Mesendoderm (in vitro differentiated cells): ENCODE data around the gene TLCD3B.
A peak's percentile ranks its signal among the peaks of the same experiment; 100 is the strongest.

Experiments used
- DNase-seq: peaks from one replicate; pipeline ENCODE4 v3.0.0; 2013
- H2AK5ac ChIP-seq: 2 replicates; pipeline ENCODE4 v1.6.1; 2013; ENCODE audit warnings: low read length, inconsistent platforms
- H2BK120ac ChIP-seq: 2 replicates; pipeline ENCODE4 v1.6.1; 2013; ENCODE audit warnings: low read depth, mild to moderate bottlenecking, low read length, moderate library complexity, mixed read lengths
- H2BK15ac ChIP-seq: replicated peaks from 2 replicates; pipeline ENCODE4 v1.6.1; 2013; ENCODE audit warnings: low read depth, mild to moderate bottlenecking, moderate library complexity
- H2BK5ac ChIP-seq: 2 replicates; pipeline ENCODE4 v1.6.1; 2013; ENCODE audit warnings: low read length, inconsistent platforms
- H3K18ac ChIP-seq: 2 replicates; pipeline ENCODE4 v1.6.1; 2013; ENCODE audit warnings: mild to moderate bottlenecking, low read length, mixed read lengths
- H3K23ac ChIP-seq: one replicate; pipeline ENCODE4 v1.6.1; 2013; ENCODE audit warnings: low read length
- H3K27ac ChIP-seq: 2 replicates; pipeline ENCODE4 v1.5.1; 2013; ENCODE audit warnings: low read depth, mild to moderate bottlenecking, inconsistent platforms, low read length, moderate library complexity
- H3K27me3 ChIP-seq: 2 replicates; pipeline ENCODE4 v1.6.1; 2013; ENCODE audit warnings: low read length, control low read depth, mild to moderate bottlenecking, inconsistent platforms; ENCODE audit not compliant: insufficient read depth, poor library complexity
- H3K36me3 ChIP-seq: 2 replicates; pipeline ENCODE4 v1.6.1; 2013; ENCODE audit warnings: low read length, inconsistent platforms; ENCODE audit not compliant: control insufficient read depth, insufficient read depth
- H3K4ac ChIP-seq: one replicate; pipeline ENCODE4 v1.6.1; 2013; ENCODE audit warnings: low read depth, mild to moderate bottlenecking, low read length, moderate library complexity
- H3K4me1 ChIP-seq: 2 replicates; pipeline ENCODE4 v1.6.1; 2013; ENCODE audit warnings: low read depth, low read length, inconsistent platforms; ENCODE audit not compliant: control insufficient read depth
- H3K4me2 ChIP-seq: 2 replicates; pipeline ENCODE4 v1.6.1; 2013; ENCODE audit warnings: low read length
- H3K4me3 ChIP-seq: 2 replicates; pipeline ENCODE4 v1.5.1; 2013; ENCODE audit warnings: mild to moderate bottlenecking, low read length
- H3K56ac ChIP-seq: one replicate; pipeline ENCODE4 v1.6.1; 2013; ENCODE audit warnings: low read length
- H3K79me1 ChIP-seq: 2 replicates; pipeline ENCODE4 v1.6.1; 2013; ENCODE audit warnings: low read length, inconsistent platforms
- H3K79me2 ChIP-seq: 2 replicates; pipeline ENCODE4 v1.6.1; 2013; ENCODE audit warnings: mild to moderate bottlenecking, low read length; ENCODE audit not compliant: control insufficient read depth, insufficient read depth
- H3K9ac ChIP-seq: 2 replicates; pipeline ENCODE4 v1.6.1; 2013; ENCODE audit warnings: low read length, inconsistent platforms
- H4K5ac ChIP-seq: one replicate; pipeline ENCODE4 v1.6.1; 2013; ENCODE audit warnings: low read length
- H4K8ac ChIP-seq: one replicate; pipeline ENCODE4 v1.6.1; 2013; ENCODE audit warnings: low read depth, mild to moderate bottlenecking, control low read depth, low read length, moderate library complexity
- WGBS: extraction: QIAGEN DNeasy Blood & Tissue Kit; methylation state at CpG from one replicate; pipeline ENCODE4 v1.1.7; 2013; ENCODE audit warnings: low lambda C conversion rate, missing lambda C conversion rate; ENCODE audit not compliant: insufficient coverage; ENCODE audit errors: extremely low coverage; 5-methylcytosine and 5-hydroxymethylcytosine counted together

The TLCD3B gene

GRCh38 chr16:30075503-30076275 lies 44.6 kb upstream of the TLCD3B start, which contains the start of gene PPP4C:
Gene PPP4C (plus strand): TSS chr16:30075994. CDS start chr16:30076378, 384 bp downstream.
- Histone ChIP-seq H3K23ac (peak within 1 kb of the TSS; percentile 24), H3K18ac (peak within 1 kb of the TSS; percentile 75), H3K79me2 (peaks cover 31% of the 10 kb centered on the region), H3K9ac (peak within 1 kb of the TSS; percentile 98), H3K27me3 (no peaks in the 10 kb centered on the region), H2AK5ac (peak within 1 kb of the TSS; percentile 65), H3K4me1 (peaks cover 2% of the 10 kb centered on the region), H3K27ac (peak within 1 kb of the TSS; percentile 42), H3K36me3 (peaks cover 10% of the 10 kb centered on the region), H3K4ac (peak within 1 kb of the TSS; percentile 64), H2BK120ac (no peak within 1 kb of the TSS), H3K4me2 (peak within 1 kb of the TSS; percentile 97), H3K79me1 (peaks cover 26% of the 10 kb centered on the region), H3K56ac (peak within 1 kb of the TSS; percentile 99), H4K8ac (no peak within 1 kb of the TSS), H2BK5ac (no peak within 1 kb of the TSS), H2BK15ac (no peak within 1 kb of the TSS), H3K4me3 (peak within 1 kb of the TSS; percentile 97), H4K5ac (no peak within 1 kb of the TSS)
- peak; percentile 94 for DNase-seq
- WGBS: no CpG with 5 or more reads among the region's 67 CpGs

DNA sequence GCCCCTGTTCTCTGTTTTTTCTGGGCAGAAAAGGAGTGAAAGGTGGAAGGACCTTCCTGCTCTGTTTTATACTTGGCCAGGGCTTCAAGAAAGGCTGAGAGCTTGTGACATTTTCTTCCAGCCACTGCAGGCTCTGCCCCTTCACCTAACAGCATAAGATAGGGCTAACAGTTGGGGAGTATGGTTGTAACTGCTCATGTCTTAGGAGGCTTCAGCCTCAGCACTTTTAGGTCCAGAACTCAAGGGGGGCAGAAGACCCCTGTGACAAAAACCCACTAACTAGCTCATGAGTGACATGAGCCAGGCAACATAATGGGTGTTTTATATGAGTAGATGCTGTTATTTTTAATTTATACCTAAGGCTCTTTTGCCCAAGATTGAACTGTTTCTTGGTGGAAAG lies 39.4 kb upstream of the TLCD3B start:
- H3K4me2 ChIP-seq: no peak overlapping the region
- no peak overlapping the region for H2AK5ac ChIP-seq
- DNase-seq: no peak
- no peak overlapping the region for H4K8ac ChIP-seq
- peaks cover 25% of the 10 kb centered on the region for H3K79me2 ChIP-seq
- H2BK15ac ChIP-seq: no peak overlapping the region
- no peak overlapping the region for H4K5ac ChIP-seq
- H3K23ac ChIP-seq: no peak overlapping the region
- no peak overlapping the region for H3K4ac ChIP-seq
- H2BK120ac ChIP-seq: no peak overlapping the region
- H3K4me3 ChIP-seq: no peak overlapping the region
- H3K79me1 ChIP-seq: peaks cover 25% of the 10 kb centered on the region
- no peak overlapping the region for H3K56ac ChIP-seq
- no peaks in the 10 kb centered on the region for H3K27me3 ChIP-seq
- H3K18ac ChIP-seq: no peak overlapping the region
- no peak overlapping the region for H2BK5ac ChIP-seq
- H3K36me3 ChIP-seq: peaks cover 24% of the 10 kb centered on the region
- no peak overlapping the region for H3K9ac ChIP-seq
- no peak overlapping the region for H3K27ac ChIP-seq
- H3K4me1 ChIP-seq: peaks cover 6% of the 10 kb centered on the region

DNA sequence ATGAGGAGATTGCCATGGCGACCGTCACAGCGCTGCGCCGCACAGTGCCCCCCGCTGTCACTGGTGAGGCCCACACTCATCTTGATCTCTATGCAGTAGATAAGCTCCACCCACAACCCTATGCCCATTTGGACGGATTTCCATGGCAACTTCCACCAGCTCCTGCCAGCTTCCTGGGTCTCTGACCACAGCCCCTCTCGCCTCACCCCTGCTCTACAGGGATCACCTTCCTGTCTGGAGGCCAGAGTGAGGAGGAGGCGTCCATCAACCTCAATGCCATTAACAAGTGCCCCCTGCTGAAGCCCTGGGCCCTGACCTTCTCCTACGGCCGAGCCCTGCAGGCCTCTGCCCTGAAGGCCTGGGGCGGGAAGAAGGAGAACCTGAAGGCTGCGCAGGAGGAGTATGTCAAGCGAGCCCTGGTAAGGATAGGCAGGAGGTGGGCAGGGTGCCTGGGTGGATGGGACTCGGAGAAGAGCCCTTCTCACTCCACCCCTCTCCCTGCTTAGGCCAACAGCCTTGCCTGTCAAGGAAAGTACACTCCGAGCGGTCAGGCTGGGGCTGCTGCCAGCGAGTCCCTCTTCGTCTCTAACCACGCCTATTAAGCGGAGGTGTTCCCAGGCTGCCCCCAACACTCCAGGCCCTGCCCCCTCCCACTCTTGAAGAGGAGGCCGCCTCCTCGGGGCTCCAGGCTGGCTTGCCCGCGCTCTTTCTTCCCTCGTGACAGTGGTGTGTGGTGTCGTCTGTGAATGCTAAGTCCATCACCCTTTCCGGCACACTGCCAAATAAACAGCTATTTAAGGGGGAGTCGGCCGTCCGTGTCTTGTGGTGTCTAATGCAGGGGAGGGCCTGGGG lies 38.8 kb upstream of the TLCD3B start:
- Histone ChIP-seq H3K18ac (no peak overlapping the region), H3K56ac (no peak overlapping the region), H3K4me1 (peaks cover 6% of the 10 kb centered on the region), H2AK5ac (no peak overlapping the region), H3K4me2 (no peak overlapping the region), H2BK5ac (no peak overlapping the region), H3K79me1 (peaks cover 25% of the 10 kb centered on the region), H2BK120ac (no peak overlapping the region), H4K8ac (no peak overlapping the region), H3K79me2 (peaks cover 25% of the 10 kb centered on the region), H3K4ac (no peak overlapping the region), H4K5ac (no peak overlapping the region), H3K4me3 (no peak overlapping the region), H3K23ac (no peak overlapping the region), H3K27ac (no peak overlapping the region), H3K36me3 (peaks cover 24% of the 10 kb centered on the region), H3K9ac (no peak overlapping the region), H3K27me3 (no peaks in the 10 kb centered on the region), H2BK15ac (no peak overlapping the region)
- no CpG with 5 or more reads among the region's 31 CpGs for WGBS
- DNase-seq: no peak

- Histone ChIP-seq H3K9ac (no peak overlapping the region), H3K4me3 (no peak overlapping the region), H3K79me2 (peaks cover 25% of the 10 kb centered on the region), H3K36me3 (peaks cover 24% of the 10 kb centered on the region), H3K27ac (no peak overlapping the region), H4K8ac (no peak overlapping the region), H3K4me1 (peaks cover 6% of the 10 kb centered on the region), H2BK120ac (no peak overlapping the region), H2BK15ac (no peak overlapping the region), H3K56ac (no peak overlapping the region), H3K27me3 (no peaks in the 10 kb centered on the region), H3K4ac (no peak overlapping the region), H3K18ac (no peak overlapping the region), H3K23ac (no peak overlapping the region), H2AK5ac (no peak overlapping the region), H3K4me2 (no peak overlapping the region), H2BK5ac (no peak overlapping the region), H3K79me1 (peaks cover 25% of the 10 kb centered on the region), H4K5ac (no peak overlapping the region)
- no CpG with 5 or more reads among the region's 17 CpGs for WGBS
- DNase-seq: peak; percentile 63
Observed at GRCh38 chr16:30068750-30069610, 37.9 kb upstream of the TLCD3B start.

DNA sequence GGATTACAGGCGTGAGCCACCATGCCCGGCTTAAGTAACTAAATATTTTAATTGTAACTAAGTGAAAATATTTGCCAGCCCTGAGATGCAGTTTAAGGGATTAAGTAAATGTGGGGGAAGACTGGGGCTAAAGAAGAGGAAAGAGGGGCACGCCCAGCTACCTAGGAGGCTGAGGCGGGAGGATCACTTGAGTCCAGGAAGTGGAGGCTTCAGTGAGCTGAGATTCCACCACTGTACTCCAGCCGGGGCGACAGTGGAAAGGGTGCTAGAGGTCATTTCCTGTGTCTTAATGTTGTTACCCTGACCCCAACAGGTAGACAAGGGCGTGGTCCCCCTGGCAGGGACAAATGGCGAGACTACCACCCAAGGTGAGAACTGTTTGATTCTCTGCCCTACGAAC lies 37.3 kb upstream of the TLCD3B start:
- Histone ChIP-seq H3K18ac (no peak overlapping the region), H4K5ac (no peak overlapping the region), H4K8ac (no peak overlapping the region), H3K56ac (no peak overlapping the region), H2BK120ac (no peak overlapping the region), H3K27ac (no peak overlapping the region), H3K79me2 (peaks cover 25% of the 10 kb centered on the region), H3K79me1 (peaks cover 28% of the 10 kb centered on the region), H2BK5ac (no peak overlapping the region), H3K27me3 (no peaks in the 10 kb centered on the region), H2BK15ac (no peak overlapping the region), H3K23ac (no peak overlapping the region), H3K4me2 (no peak overlapping the region), H2AK5ac (no peak overlapping the region), H3K4me3 (no peak overlapping the region), H3K9ac (no peak overlapping the region), H3K36me3 (peaks cover 24% of the 10 kb centered on the region), H3K4me1 (peaks cover 11% of the 10 kb centered on the region), H3K4ac (no peak overlapping the region)
- DNase-seq: no peak
- WGBS: no CpG with 5 or more reads among the region's 9 CpGs
